Measurements from ENCODE around the gene COQ5.

- TF ChIP-seq, protein P1, sequence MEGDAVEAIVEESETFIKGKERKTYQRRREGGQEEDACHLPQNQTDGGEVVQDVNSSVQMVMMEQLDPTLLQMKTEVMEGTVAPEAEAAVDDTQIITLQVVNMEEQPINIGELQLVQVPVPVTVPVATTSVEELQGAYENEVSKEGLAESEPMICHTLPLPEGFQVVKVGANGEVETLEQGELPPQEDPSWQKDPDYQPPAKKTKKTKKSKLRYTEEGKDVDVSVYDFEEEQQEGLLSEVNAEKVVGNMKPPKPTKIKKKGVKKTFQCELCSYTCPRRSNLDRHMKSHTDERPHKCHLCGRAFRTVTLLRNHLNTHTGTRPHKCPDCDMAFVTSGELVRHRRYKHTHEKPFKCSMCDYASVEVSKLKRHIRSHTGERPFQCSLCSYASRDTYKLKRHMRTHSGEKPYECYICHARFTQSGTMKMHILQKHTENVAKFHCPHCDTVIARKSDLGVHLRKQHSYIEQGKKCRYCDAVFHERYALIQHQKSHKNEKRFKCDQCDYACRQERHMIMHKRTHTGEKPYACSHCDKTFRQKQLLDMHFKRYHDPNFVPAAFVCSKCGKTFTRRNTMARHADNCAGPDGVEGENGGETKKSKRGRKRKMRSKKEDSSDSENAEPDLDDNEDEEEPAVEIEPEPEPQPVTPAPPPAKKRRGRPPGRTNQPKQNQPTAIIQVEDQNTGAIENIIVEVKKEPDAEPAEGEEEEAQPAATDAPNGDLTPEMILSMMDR (IDR thresholded peaks at IDR 0.05; ENCODE audit: poor library complexity, severe bottlenecking) = no peak
- TF ChIP-seq MXI1 (conservative IDR thresholded peaks at IDR 0.05; ENCODE audit: poor library complexity, severe bottlenecking) (no peak), TAF1 (IDR thresholded peaks at IDR 0.05; ENCODE audit: low read depth) (no peak)
These were observed 38.0 kb downstream of the COQ5 start for GRCh38 chr12:120490833-120491512.

Measured in neural cell (in vitro differentiated cells).